ENCODE data around the gene FGFR4. TPM values are rescaled to one million over a fixed set of nuclear protein-coding genes. Genes with fewer than 3 reads are reported as not detected.
"Not testable (repeated sequence)": the region's sequence is repeated elsewhere in the genome, so short reads cannot be mapped to it uniquely, and the experiment has no call there.

The FGFR4 gene
- total RNA-seq = 1 to 10 TPM in 1 of 2 donors, under 1 TPM in 1; 0.75 to 2.3 TPM

DNA sequence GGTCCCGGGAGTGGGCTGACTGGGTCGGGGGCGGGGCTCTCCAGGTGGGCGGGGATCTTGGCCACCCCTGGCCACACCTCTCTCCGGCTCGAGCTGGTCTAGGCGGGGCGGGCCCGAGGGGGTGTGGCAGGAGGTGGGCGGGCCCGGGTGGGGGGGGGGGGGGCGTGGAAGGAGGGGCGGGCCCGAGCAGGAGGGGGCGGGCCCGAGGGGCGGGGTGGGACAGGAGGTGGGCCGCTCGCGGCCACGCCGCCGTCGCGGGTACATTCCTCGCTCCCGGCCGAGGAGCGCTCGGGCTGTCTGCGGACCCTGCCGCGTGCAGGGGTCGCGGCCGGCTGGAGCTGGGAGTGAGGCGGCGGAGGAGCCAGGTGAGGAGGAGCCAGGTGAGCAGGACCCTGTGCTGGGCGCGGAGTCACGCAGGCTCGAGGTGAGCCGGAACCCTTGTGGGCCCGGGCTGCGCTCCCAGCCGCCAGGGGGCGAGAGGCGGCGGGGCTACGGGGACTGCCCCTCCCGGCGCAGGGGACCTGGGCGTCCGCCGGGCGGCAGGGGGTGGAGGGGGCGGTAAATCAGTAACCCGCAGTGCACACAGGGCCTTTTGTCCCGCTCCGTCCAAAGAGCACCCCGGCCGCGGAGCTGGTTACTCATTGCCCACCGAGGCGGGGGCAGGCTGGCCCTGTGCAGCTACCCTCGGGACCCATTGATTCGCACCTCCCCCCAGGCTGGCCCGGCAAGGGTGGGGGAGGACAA lies at the start of gene FGFR4:
TSS of gene FGFR4 (plus strand) at position 262 of the 744 bp plus-strand sequence. CDS start 2,688 bp downstream, outside the sequence.
- Mint-ChIP-seq H3K27ac (no peak within 1 kb of the TSS), H3K9me3 (no peaks in the 10 kb centered on the region), H3K36me3 (no peaks in the 10 kb centered on the region)
- DNase-seq (ENCODE audit: low spot score in 2 of 2) (peak in 1 of 2 donors; percentile 75), ATAC-seq (peak; percentile 81 to 84)

DNA sequence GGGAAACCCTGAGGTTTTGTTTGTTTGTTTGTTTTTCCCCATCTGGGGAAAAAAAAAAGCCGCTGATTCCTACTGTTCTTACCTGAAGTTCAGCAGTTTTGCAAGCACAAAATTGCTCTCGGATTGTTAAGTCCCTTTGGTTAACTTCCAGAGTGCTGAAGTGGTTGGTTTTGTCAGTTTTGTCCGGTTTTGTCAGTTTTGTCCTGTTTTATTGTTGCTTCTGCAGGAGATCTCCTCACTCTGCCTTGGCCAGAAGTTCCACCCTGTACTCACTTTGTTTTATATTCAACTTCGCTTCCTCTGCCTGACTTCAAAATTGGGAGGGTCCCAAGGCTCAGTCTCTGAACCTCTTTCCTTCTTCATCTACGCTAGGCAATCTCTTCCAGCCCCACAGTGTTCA lies 49.8 kb upstream of the FGFR4 start:
- ATAC-seq = no peak

DNA sequence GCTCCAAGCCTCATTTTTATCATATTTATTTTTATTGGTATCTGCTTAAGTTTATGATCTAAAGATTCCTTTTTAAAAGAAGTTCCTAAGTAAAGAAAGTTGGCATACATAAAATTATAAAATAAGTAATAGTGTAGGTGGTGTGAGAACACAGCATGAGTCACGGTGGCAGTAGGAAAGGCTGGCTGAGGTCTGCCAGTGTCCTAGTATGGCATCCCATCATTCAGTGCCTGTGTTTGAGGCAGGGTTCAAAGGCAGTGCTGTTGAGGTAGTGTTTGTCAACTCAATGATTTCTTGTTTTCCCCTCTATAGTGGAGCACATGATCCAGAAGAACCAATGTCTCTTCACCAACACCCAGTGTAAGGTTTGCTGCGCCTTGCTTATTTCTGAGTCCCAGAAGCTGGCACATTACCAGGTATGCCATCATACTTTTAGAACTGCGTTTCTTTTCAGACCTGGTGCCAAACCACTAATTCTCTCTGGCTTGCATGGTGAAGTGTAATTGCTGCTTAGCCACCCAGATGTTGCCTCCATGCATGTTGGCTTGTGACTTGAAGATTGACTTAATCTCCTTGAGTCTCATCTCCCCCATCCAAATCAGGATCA lies 45.8 kb upstream of the FGFR4 start:
- H3K36me3 Mint-ChIP-seq = no peaks in the 10 kb centered on the region
- no peak for DNase-seq (ENCODE audit: low spot score in 2 of 2)
- no peaks in the 10 kb centered on the region for H3K9me3 Mint-ChIP-seq
- no peak overlapping the region for H3K27ac Mint-ChIP-seq
- ATAC-seq = no peak

More for the DNA sequence above, 49.8 kb upstream of the FGFR4 start:
- H3K36me3 Mint-ChIP-seq = peaks cover 4 to 19% of the 10 kb centered on the region in 2 donors
- no peaks in the 10 kb centered on the region for H3K9me3 Mint-ChIP-seq
- DNase-seq (ENCODE audit: low spot score in 2 of 2) = no peak
- H3K27ac Mint-ChIP-seq = no peak overlapping the region

DNA sequence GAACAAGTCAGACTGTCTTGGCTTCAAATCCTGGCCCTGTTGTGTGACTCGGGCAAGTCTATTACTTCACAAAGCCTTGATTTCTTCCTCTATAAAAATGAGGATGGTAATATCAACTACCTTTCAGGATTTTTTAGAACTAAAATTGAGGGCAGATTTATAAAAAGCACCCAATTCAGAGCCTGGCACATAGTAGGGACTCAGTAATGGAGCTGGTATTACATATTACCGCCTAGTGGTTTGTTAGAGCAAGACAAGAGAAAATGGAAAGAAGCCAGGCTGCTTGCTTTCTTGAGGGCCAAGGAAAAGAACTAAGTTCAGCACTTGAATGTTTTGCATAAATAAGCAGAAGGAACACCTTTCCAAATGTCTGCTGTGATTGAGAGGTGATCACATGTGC lies 44.8 kb upstream of the FGFR4 start:
- H3K9me3 Mint-ChIP-seq = no peaks in the 10 kb centered on the region
- no peaks in the 10 kb centered on the region for H3K36me3 Mint-ChIP-seq
- H3K27ac Mint-ChIP-seq = no peak overlapping the region
- DNase-seq (ENCODE audit: low spot score in 2 of 2) = no peak
- ATAC-seq = no peak

DNA sequence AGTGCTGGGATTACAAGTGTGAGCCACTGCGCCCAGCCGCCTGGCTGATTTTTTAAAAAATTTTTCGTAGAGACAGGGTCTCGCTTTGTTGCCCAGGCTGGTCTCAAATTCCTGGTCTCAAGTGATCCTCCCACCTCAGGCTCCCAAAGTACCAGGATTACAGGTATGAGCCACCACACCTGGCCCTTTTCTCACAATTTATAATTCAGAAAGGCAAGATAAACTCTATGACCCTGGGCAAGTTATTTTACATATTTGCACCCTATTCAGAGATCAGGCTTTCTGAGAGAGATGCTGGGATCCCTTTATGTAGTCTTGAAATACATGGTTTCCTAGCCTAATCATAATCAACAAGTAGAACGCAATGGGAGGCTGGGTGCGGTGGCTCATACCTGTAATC lies 43.6 kb upstream of the FGFR4 start:
- H3K36me3 Mint-ChIP-seq = no peaks in the 10 kb centered on the region
- no peak for DNase-seq (ENCODE audit: low spot score in 2 of 2)
- no peak overlapping the region for H3K27ac Mint-ChIP-seq
- no peaks in the 10 kb centered on the region for H3K9me3 Mint-ChIP-seq
- ATAC-seq = no peak

DNA sequence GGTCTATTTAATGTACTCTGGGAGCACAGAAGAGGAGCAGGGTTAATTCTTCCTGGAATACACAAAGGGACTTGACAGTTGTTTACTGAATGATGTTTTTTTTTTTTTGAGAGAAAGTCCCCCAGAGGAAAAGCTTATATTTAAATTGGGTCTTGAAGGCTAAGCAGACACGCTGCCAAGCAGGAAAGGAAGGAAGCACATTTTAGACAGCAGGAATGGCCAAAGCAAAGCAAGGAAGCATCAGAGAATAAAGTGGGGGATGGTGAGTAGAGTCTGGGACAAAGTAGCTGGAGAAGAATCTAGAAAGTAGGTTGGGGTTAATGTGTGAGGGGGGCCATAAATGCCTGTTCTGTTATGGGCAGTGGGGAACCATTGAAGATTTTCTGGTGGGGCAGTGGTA lies 42.8 kb upstream of the FGFR4 start:
- H3K9me3 Mint-ChIP-seq = no peaks in the 10 kb centered on the region
- H3K36me3 Mint-ChIP-seq = no peaks in the 10 kb centered on the region
- H3K27ac Mint-ChIP-seq = peak overlapping the region in 1 of 2 donors; percentile 32
- DNase-seq (ENCODE audit: low spot score in 2 of 2) (no peak), ATAC-seq (no peak)

DNA sequence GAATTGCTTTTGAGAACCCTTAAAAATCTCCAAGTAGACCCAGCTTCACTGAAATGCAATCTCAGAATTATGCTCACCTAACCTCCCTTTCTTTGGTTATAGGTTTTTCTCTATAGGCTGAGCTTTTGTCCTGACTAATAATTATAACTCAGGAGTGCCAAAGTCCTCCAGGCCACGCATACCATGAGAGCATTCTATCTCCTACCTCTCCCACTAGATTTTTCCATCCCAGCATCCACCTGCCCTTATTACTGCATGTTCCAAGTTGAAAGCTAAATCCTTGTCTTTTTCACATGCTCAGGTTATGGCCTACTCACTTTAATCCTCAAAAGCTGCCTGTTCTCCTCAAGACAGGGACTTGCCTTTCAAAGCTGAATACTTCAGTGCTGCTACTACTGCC lies 42.1 kb upstream of the FGFR4 start:
- no peaks in the 10 kb centered on the region for H3K9me3 Mint-ChIP-seq
- no peak for DNase-seq (ENCODE audit: low spot score in 2 of 2)
- no peak for ATAC-seq
- H3K27ac Mint-ChIP-seq = peak overlapping the region in 1 of 2 donors; percentile 2
- H3K36me3 Mint-ChIP-seq = no peaks in the 10 kb centered on the region

- DNase-seq (ENCODE audit: low spot score in 2 of 2) (no peak), ATAC-seq (no peak)
- no peaks in the 10 kb centered on the region for H3K9me3 Mint-ChIP-seq
- no peaks in the 10 kb centered on the region for H3K36me3 Mint-ChIP-seq
- no peak overlapping the region for H3K27ac Mint-ChIP-seq
These were observed 41.1 kb upstream of the FGFR4 start for GRCh38 chr5:177045631-177046030.

DNA sequence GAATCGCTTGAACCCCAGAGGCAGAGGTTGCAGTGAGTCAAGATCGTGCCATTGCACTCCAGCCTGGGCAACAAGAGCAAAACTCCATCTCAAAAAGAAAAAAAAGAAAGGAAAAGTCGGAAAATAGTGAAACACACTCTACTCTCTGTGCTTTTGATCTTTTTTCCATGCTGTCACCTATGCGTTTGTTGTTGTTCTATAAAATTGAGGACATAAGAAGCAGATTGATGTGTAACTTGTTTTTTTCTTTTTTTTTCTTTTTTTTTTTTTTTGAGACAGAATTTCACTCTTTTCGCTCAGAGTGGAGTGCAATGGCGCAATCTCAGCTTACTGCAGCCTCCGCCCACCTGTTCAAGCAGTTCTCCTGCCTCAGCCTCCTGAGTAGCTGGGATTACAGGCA lies 38.2 kb upstream of the FGFR4 start:
- not testable (repeated sequence) for H3K9me3 Mint-ChIP-seq; H3K27ac Mint-ChIP-seq; H3K36me3 Mint-ChIP-seq; ATAC-seq; DNase-seq (ENCODE audit: low spot score in 2 of 2)

DNA sequence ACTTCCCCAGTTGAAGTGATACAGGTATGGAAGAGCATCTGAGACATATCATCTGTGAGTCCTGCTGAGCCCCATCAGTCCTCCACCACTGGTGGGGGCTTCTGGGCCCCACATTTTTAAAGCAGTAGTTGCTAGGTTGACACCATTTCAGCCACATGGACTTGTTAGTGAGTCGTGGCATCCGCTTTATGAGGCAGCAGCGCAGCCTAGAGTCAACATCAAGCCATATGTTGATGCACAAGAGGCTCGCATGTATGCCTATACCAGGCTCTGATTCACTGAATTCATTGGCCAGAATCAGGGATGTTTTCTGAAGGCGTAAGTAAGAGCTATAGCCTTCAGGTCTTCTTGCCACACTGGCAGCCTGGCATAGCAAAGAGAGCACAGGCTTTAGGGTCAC lies 37.4 kb upstream of the FGFR4 start:
- DNase-seq (ENCODE audit: low spot score in 2 of 2) (no peak), ATAC-seq (no peak)
- peaks cover 0 to 5% of the 10 kb centered on the region in 2 donors for H3K36me3 Mint-ChIP-seq
- H3K27ac Mint-ChIP-seq = peak overlapping the region in 1 of 2 donors; percentile 44
- H3K9me3 Mint-ChIP-seq = no peaks in the 10 kb centered on the region

DNA sequence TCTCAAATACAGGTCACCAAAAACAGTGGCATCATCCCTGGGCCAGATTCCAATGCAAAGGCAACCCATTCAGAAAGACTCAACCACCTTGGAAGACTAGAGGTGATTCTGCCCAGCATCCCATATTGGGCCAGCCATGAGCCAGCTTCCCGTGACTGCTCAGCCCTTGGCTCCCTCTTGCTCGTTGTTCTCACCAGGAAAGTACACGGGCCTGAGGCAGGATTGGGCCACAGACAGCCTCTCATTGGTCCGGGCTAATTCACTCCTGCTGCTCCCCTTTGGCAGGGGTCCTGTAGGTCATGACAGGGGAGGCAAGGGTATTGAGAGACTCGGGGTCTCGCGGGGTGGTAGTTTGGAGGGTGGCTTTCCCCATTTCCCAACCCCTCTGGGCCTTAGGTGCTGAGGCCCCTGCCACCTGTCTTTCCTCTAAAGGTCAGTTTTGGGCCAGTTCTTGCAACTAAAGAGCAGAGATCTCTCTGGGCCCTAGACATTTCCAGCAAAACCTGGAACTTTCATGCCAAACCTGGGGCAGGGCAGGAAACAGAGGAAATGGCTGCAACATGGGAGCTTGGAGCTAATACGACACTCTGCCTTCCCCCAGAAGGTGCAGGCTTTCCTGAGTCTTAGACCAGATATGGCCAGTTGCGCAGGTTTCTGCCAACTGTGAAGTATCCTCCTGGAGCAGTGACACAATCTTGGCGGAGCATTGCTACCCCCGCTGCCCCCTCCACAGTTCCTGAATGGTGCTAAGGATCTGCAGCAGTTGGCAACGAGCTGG lies 22.0 kb upstream of the FGFR4 start:
- ATAC-seq = no peak
- H3K9me3 Mint-ChIP-seq = no peaks in the 10 kb centered on the region
- DNase-seq (ENCODE audit: low spot score in 2 of 2) = no peak
- no peak overlapping the region for H3K27ac Mint-ChIP-seq
- H3K36me3 Mint-ChIP-seq = no peaks in the 10 kb centered on the region

GRCh38 chr5:177065491-177065890 lies 21.2 kb upstream of the FGFR4 start:
- no peak for DNase-seq (ENCODE audit: low spot score in 2 of 2)
- H3K36me3 Mint-ChIP-seq = no peaks in the 10 kb centered on the region
- ATAC-seq = no peak
- H3K27ac Mint-ChIP-seq = no peak overlapping the region
- H3K9me3 Mint-ChIP-seq = no peaks in the 10 kb centered on the region

GRCh38 chr5:177066224-177066623 lies 20.5 kb upstream of the FGFR4 start:
- Mint-ChIP-seq H3K27ac (peak overlapping the region in 1 of 2 donors; percentile 54), H3K36me3 (no peaks in the 10 kb centered on the region), H3K9me3 (no peaks in the 10 kb centered on the region)
- no peak for ATAC-seq
- DNase-seq (ENCODE audit: low spot score in 2 of 2) = no peak

DNA sequence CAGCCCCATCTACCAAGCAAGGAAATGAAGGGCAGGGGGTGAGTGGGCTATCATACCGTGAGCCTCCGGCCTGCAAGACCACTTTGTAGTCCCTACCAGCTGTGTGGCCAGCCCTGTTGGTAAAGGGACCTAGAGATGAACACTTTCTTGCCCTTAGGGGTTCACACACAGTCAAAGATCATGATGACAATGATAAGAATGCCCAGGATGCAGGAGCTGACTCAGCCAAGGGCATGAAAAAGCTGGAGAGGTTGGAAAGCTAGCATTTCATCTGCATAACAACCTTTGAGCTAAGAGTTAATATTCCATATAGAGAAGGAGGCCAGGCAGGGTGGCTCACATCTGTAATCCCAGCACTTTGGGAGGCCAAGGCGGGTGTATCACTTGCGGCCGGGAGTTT lies 19.2 kb upstream of the FGFR4 start:
- no peak for DNase-seq (ENCODE audit: low spot score in 2 of 2)
- no peaks in the 10 kb centered on the region for H3K36me3 Mint-ChIP-seq
- ATAC-seq = no peak
- no peaks in the 10 kb centered on the region for H3K9me3 Mint-ChIP-seq
- H3K27ac Mint-ChIP-seq = peak overlapping the region in 1 of 2 donors; percentile 60

GRCh38 chr5:177070536-177071191 lies 16.1 kb upstream of the FGFR4 start:
- Mint-ChIP-seq H3K27ac (no peak overlapping the region), H3K9me3 (no peaks in the 10 kb centered on the region), H3K36me3 (peaks cover 0 to 5% of the 10 kb centered on the region in 2 donors)
- DNase-seq (ENCODE audit: low spot score in 2 of 2) (no peak), ATAC-seq (no peak)

DNA sequence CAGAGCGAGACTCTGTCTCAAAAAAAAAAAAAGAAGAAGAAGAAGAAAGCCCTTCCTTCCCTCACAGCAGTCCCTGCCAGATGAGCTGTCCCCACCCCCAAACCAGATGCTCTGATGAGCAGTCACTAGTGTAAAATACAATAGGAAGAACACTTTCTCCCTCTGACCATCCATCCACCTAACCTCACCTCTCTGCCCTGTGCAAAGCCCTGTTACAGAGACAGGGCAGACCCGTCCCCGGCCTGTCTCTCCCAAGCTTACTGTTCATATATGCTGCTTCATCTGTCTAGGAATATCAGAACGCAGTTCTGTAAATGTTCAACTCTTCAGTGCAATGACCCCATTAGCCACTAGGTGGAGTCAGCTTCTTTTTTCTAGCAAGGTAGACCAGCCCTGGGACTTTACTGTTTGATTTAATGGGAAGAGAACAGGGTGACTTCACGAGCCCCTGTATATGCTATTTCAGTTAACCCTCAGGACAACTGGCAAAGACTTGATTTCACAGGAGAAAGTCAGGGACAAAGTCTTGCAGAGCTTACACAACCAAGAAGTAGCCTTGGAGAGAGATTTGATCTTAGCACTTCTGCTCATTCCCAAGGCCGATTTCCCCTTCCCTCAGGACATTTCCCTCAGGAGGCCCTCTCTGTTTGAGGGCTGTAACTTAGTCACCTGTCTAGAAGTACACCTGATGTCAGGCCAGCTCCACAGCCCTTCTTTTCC lies 14.9 kb upstream of the FGFR4 start:
- H3K9me3 Mint-ChIP-seq = no peaks in the 10 kb centered on the region
- peaks cover 0 to 5% of the 10 kb centered on the region in 2 donors for H3K36me3 Mint-ChIP-seq
- ATAC-seq (peak; percentile 60 to 80), DNase-seq (ENCODE audit: low spot score in 2 of 2) (peak in 1 of 2 donors; percentile 76)
- H3K27ac Mint-ChIP-seq = no peak overlapping the region

Measured in activated naive CD4-positive, alpha-beta T cell treated with anti-CD3 and anti-CD28 coated beads, Interleukin-2, amount 50 U/mL, for 72 hours (primary cell).